DOHH2 (cell line): ENCODE measurements around the gene RNLS.

Experiments
- CTCF ChIP-seq: fragments of 200-600 bp; sonication (generic); IDR thresholded peaks from one replicate; pipeline ENCODE4 v1.5.1; 2014; ENCODE audit warnings: antibody characterized with exemption, mild to moderate bottlenecking, low read depth, low read length; ENCODE audit not compliant: poor library complexity, severe bottlenecking
- EZH2phosphoT487 ChIP-seq: fragments of 200-600 bp; sonication (generic); IDR thresholded peaks from 2 replicates; pipeline ENCODE4 v1.6.1; 2017; ENCODE audit warnings: borderline replicate concordance, mild to moderate bottlenecking, antibody characterized with exemption, low read length, moderate library complexity, mixed read lengths

DNA sequence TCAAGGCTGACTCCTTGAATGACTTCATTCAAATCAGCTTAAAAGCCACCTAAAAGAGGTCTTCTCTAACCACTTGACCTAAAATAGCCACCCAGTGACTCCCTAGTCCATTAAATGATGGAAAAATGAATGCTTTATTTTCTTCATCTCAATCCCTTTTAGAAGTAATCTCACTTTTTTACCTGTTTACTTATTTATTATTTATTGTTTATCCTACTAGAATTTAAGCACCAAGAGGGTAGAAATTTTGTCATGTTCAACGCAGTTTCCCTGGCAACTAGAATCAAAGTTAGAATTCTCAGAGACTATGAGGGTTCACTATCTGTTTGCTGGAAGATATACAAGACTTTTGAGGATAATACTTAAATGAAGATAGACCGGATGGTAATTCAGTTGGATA, 3.3 kb upstream of the RNLS start, which contains the start of gene LIPJ:
- TF ChIP-seq CTCF (no peak), EZH2phosphoT487 (no peak)
